GM21528 (cell line): Measurements from ENCODE around the gene MOV10L1.

Source experiments
- ATAC-seq: cut with Tn5 transposase; IDR thresholded peaks from one replicate; pipeline ENCODE4 v1.9.1; 2021; ENCODE audit warnings: mild to moderate bottlenecking, moderate library complexity; ENCODE audit not compliant: unreplicated experiment, low FRiP score

Gene MOV10L1

DNA sequence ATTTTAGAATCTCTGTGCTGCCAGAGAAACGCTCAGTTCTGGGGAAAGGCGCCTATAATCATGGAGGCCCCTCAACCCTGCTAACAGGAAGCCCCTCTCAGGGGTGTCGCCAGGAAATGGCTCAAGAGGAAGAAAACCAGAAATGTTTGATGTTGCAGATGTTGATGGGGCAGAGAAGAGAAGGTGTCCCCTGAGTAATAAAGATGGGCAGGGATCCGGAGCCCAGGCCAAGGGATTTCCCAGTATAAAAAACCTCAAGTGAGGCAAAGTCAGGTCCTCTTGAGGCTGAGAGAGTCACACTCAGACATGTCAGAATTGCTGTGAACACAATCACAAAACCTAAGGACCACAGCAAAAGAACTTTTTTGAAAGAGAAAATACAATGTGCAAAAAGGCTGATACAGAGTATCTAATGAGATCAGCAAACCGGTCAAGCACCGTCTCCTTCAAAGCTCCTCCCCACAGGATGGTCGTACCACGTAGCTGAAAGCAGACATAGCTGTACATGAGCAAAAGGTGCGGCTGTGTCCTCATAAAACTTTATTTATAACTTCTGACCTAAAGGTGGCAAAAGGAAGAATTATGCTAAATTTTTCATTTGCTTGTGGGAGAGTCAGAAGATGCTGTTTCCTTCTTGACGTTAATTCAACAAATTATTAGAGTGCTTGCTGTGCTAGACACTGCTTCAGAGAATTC lies 12.2 kb downstream of the MOV10L1 start:
- ATAC-seq: no peak

DNA sequence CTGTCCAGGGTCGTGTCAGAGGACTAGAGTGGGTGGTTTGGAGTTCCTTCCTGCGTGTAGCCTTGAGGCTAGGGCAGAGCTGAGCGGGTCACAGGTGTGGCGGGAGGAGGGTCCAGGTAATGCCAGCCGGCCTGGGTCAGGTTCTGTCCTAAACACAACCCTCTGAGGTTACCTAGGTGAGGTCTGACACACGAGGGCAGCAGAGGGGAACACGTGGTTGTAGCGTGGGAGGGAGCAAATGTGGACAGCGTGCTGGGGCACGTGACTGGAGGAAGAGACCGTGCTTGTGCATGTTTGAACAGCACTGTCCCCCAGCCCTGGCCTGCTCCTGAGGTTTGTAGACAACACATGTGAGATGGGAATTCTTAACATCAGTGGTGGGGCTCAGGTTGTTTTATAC lies 13.1 kb downstream of the MOV10L1 start:
- no peak for ATAC-seq

DNA sequence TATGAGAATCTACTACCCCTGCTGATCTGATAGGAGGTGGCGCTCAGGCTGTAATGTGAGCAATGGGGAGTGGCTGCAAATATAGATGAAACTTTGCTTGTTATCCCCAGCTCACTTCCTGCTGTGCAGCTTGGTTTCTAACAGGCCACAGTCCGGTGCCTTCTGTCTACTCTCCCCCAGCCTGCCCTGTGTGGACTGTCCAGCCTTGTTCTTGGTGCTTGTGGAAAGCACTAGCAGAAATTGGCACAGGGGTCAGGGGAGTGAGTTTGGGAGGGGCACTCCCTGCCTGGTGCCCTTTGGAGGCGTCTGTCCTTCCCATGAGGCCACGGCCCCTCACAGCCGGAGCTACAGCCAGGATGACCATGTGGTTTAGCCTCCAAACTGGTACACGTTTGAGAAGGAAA lies 14.3 kb downstream of the MOV10L1 start:
- ATAC-seq: no peak

DNA sequence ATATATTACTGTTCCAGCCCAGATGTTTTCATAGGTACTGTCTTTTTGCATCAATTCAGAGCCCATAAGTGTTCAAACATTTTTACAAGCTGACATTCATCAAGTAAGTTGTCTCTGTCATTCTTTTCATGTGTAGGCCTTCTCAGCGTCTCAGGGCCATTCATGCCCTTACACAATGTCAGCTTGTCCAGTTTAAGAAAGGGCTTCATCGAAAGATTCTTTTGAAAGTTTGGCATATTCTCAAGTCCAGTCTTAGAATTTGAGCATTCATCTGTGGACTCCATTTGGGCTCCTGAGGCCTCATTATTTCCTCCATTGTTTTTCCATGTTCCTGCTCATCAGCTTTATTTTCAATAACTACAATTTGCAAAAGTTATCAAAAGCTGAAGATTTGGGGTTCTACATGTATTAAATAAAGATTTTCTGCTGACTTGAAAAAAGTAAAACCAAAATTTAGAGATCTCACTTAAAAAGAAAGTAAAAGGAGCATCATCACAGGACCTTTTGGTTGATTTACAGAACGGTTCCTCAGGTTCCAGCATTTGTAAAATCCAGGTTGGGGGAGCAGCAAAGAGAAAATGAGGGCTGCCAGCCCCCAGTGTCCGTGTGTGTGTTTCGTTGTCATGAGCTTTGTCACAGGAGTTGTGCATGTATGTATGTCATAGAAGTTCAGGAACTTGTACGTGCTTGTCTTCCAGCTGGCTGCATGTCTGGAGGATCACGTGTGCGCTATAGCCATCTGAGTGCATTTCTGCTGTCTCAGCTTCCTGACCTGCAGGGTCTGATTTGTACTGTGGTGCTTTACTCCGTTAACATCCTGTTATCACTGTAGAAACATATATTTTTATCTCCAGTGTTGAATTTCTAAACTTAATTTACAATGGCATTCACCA lies 15.6 kb downstream of the MOV10L1 start:
- no peak for ATAC-seq

DNA sequence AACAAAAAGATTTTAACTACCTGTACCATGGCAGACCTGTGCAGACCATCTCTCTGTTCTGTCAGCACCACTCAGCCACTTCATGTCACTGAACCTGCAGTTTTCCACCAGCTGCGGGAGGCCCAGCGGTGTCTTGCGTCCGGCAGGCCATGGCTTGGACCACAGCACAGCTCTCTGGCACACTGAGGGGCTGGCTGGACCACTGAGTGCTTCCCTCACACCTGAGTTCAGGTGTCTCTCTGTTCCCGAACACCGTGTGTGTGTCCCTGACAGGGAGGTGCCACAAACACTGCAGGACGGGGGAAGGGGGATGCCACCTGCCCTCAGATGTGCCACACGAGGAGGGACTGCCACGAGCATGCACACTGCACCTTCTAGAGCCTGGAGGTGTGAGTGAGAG lies 17.7 kb downstream of the MOV10L1 start:
- ATAC-seq: no peak

DNA sequence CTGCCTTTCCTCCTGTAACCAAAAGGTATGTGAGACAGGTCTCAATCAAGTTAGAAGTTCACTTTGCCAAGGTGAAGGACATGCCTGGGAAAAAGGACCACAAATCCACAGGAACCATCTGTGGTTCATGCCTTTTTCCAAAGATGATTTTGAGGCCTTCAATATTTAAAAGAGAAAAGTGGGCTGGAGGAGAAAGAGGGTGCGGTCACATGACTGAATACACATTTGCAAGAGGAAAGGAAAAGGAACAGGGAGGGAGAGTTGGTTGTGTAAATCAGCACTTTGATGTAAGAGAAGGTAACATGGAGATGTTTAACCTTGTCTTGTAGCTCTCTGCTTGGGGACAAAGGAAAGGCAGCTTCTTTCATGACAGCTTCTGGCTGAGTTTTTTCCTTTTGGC lies 21.2 kb downstream of the MOV10L1 start:
- no peak for ATAC-seq

DNA sequence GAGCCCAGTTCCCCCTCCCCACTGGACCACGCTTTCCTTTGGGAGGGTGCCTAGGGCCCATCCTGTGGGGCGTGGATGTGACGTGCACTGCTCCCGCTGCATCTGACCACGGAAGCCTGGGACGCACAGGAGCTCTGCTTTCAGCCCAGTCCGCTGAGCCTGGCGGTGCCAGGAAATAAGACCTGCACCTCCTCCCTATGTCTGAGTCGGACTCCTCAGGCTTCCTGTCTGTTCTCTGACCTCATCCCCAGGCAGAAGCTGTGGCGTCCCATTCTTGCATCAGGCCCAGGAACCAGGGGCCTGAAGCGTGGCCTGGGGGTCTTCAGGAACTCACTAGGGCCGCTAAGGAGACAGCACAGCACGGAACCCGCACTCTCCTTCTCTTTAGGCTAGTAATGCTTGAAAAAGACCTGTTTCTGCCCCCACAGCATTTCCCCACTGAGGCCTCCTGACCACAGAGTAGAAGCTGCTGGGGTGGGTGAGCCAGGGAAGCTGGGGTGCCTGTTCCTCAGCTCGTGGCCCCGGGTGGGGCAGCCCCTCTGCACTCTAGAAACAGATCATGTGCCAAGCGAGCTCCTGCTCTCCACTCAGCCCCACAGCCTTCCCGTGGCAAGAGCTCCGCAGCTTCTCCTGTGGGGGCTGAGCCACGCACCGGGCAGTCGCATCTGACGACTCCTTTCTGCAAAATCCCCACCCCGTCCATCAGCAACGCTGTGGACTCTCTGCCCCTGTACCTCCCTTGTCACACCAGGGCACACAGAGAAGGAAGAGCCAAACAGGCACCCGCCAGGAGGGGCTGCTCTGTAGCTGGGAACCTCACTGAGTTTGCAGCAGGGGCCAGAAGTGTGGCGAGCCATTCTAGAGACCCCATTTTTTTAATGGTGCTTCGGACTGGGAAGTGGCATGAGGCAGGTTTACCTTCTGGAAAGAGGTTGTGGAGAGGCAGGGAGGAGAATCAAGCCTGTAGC lies 22.6 kb downstream of the MOV10L1 start:
- no peak for ATAC-seq

DNA sequence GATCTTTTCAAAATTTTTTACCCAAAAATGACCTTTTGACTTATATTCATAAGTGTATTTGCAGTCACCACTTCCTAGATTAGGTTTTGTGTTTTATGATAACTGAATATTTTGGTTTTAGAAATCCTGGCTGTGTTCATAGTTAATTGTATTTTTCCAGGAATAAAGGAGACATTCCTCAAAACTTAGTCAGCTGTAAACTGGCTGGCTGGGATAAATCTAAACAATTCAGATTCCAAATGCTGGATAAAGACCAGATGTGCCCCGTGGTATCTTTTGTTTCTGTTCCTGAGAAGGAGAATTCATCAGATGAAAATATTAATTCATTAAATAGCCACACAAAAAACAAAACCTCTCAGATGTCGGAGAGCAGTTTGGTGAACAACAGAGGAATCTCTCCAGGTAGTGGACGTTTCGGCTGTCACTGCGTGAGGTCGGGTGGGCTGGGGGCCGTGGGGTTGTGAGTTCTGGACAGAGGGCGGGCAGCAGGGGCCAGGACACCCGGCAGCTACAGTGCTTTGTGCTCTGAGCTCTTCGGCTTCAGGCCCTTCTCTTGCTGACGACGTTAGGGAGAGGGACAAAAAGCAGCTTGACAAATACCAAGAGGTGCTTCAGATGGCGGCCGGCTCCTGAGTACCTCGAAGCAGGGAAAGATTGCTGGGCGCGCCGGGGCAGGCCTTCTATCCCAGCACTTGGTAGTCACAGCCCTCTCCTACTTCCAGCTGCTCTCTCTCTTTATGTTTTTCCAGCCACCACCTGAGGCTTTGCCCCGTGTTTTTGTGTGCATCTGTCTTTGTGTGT lies 24.6 kb downstream of the MOV10L1 start:
- no peak for ATAC-seq

DNA sequence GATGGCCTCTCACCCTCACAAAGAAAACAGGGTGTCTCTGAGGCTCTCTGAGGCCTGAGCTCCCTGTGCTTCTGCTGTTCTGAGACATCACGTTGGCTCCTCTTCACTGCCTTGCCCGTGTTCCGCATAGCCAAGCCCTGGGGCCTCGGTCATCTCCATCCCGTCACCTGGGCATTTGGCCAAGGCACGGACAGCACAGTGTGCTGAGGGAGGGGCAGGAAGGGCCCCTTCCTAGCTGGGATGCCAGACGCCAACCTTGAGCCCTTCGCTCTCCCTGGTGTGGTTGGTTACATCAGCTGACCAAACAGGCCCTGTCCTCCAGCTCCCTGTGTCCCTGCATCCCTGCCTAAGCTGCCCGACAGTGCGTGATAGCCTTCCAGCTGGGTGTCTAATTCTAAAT lies 25.9 kb downstream of the MOV10L1 start:
- ATAC-seq: no peak

DNA sequence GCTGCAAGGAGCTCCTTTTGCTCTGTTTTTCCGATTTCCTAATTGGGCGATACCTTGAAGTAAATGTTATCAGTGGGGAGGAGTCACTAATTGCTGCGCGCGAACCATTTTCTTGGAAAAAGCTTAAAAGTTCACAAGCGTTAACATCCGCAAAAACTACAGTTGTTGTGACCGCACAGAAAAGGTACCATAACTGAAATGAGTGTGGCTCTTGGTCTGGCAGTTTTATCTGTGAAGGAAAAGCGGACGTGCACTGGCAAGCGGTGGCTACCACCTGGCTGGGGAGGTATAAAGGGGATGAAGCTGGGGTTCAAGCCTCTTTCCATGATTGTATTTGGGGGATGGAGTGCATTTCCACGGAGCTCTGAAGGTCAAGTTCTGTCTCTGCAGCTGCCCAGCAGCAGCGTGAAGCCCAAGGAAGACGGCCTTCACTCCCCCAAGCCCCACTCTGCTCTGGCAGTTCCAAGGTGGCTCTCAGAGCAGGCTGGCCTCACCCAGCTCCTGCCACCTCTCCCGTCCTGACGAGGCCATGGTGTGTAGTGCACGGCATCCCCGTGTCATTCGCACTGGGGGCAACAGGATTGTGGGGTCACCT lies 27.5 kb downstream of the MOV10L1 start:
- ATAC-seq: no peak

DNA sequence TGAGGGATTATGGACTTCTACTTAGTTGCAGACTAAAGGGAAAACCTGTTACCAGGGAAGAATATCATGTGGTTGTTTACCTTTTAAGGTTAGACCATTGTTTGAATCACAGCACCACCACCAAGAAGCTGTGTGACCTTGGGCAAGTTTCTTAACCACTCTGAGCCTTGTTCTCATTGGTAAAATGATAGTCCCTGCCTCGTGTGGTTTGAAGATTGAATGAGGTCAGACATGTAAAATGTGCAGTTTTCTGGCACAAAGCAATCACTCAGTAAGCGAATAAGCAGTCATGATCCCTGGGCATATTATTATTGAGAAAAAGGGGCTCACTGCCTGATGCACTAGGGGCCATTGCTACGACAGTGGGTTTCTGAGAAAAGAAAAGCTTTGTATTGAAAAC lies 28.3 kb downstream of the MOV10L1 start:
- no peak for ATAC-seq

DNA sequence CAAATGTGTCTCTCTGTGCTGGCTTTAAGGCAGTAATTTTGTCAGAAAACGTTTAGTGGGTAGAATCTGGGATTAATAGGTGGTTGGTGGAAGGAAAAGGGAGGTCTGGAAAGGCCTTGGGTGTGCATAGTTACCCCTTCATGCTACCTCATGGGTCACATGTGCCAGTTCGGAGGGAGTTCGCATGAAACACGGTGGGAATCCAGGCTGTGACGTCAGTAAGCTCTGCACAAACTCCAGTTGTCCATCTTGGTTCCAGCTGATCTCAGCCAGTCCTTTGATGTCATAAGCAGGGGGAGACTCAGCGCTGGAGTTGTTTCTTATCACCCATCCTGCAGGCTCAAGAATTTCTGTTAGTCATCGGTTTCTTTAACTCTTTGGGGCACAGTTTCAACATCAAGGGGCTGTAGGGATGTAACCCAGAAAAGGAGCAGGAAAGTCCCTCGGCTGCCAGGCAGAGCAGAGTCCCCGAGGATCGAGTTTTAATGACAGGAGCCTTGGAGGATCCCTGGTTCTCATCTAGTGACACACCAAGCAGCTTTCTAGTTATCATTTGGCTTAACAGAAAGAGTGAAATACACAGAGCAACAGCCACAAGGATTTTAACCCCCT lies 28.9 kb downstream of the MOV10L1 start:
- ATAC-seq: no peak

DNA sequence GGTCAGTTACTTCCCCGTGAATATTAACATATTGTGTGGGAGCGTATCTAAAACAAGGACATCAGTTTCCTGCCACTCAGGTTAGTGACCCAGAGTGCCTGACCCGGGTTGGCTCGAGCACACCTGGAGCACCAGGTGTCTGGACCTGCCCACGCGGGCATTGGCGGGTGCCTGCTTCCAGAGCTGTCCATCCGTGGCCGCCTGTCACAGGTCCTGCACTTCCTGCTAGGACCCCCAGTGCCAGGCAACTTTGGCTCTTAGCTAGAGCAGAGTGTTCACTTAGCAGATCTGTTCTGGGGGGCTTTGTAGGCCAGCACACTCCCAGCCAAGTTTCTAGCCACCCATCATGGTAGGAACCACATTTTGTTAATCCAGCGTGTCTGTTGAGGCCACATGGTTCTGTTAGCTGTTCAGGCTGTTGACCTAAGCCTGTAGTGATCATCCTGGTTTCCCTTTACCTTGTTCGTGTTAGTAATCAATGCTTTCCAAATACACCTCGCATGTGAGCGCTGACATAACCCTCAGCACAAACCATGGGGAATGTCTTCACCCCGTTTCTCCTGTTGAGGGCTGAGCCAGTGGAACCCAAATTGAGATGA lies 29.5 kb downstream of the MOV10L1 start:
- ATAC-seq: no peak

DNA sequence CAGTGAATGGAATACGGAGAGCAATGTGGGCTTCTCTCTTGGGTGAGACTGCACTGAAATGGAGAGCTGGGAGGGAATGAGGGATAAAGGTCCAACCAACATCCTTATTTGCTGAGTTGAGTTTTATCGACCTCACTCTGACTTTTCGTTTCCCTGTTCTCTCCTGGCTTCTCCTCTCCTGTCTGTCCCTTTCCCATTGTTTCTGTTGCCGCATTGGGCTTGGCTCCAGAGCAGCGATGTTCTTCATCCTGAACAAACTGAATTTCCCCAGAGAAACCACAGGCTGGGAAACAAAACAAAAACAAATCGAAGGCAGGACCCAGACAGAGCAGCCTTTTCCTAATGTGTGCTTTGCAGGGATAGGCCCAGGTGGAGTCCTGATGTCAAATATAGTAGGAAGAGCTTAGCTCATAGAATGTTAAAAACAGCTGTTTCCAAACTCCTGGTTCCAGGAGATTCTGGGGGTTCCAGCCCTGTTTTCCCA lies 30.0 kb downstream of the MOV10L1 start:
- ATAC-seq: no peak

DNA sequence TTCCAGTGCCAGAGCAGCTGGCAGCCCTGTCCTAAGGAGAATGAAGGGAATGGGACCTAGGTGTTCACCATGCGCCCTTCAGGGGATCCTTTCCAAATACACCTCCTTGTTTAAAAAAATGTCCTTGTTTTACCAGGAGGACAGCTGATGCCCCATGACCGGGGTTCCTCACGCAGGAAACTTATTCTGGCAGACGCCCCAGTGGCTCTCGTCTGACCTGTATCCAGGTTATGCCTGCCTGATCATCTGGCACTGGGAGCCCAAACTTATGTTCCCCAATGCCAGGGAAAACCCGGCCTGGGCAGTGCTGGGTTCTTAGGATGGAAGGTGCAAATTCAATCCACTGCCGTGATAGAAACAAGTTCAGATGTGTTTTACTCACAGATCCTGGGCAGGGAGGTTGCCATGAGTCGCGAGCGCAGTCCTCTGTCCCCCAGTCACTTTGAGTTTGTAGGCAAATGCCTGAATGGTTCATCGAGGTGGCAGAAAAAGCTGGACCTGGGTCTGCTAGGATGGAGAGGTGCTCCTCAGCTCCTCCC lies 31.5 kb downstream of the MOV10L1 start:
- ATAC-seq: no peak

DNA sequence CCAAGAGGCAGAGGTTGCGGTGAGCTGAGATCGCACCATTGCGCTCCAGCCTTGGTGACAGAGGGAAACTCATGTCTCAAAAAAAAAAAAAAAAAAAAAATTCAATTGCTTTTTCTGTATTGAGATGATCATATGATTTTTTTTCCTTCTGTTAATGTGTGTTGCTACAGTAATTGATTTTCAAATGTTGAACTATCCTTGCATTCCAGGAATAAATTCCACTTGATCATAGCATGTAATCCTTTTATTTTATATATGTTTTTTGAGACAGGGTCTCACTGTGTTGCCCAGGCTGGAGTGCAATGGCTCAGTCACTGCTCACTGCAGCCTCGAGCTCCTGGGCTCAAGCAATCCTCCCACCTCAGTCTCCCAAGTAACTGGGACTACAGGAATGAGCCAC lies 33.3 kb downstream of the MOV10L1 start:
- no peak for ATAC-seq

DNA sequence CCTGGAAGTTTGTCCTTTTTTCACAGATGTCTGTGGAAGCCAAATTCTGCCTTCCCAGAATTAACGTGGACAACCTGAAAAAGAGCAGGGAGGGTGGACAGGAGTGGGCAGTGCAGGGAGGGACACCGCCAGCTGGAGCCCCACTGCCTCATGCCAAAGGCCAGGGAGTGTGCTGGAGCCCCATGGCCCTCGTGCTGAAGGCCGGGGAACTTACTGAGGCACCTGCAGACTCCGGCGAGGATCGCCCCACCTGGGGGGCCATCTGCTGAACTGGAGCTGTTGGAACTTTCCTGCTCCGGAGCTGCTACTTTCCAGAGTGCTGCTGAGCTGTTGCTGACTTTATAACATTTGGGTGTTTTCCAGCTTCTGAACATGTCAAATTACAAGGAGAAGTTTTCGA lies 35.2 kb downstream of the MOV10L1 start:
- ATAC-seq: no peak

DNA sequence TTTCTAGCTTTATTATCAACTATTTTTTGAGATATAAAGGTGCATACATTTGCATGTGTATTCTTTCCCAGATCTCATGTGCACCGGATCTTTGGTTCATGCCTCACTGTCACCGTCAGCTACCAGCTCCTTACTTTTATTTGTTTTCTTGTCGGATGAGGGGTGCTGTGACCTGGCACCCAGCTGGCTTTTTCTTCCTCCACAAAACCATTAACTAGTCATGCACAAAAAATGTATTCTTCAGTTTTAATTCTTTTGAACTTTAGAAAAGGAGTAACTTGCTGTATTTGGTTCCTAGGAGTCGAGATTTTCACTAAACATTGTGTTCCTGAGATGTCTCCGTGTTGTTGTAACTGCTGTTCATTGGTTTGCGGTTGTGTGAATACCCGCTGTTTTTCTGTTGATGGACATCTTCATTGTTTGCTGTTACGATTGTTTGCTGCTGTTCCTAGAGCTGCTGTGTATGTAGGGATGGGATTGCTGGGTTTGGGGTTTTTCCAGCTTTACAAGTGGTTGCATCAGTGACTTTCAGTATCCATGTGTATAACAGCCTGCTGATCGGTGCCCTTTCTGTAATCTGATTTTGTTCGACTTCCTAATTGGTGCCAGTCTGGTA lies 39.4 kb downstream of the MOV10L1 start:
- no peak for ATAC-seq
